NCI-H510A (cell line): ENCODE data around the gene SCN3B.
"Not testable (repeated sequence)": the region's sequence is repeated elsewhere in the genome, so short reads cannot be mapped to it uniquely, and the experiment has no call there.

Experiments used
- DNase-seq: peaks from one replicate; lab custom pipeline; 2025; lab: John Stamatoyannopoulos, UW

Gene SCN3B

GRCh38 chr11:123654566-123655081, at the start of gene SCN3B:
TSS of gene SCN3B (minus strand) at chr11:123654624. CDS start at chr11:123653801, 823 bp downstream.
- peak; percentile 38 for DNase-seq

- DNase-seq = no peak
Observed at GRCh38 chr11:123702696-123703095, 48.3 kb upstream of the SCN3B start.

- DNase-seq = no peak
Observed at GRCh38 chr11:123702139-123702538, 47.7 kb upstream of the SCN3B start.

GRCh38 chr11:123700772-123701171, 46.3 kb upstream of the SCN3B start:
- no peak for DNase-seq

GRCh38 chr11:123698546-123699127, 44.2 kb upstream of the SCN3B start:
- DNase-seq = no peak

GRCh38 chr11:123696183-123696582, 41.8 kb upstream of the SCN3B start:
- DNase-seq = no peak

GRCh38 chr11:123695231-123695630, 40.8 kb upstream of the SCN3B start:
- no peak for DNase-seq

- no peak for DNase-seq
Observed at GRCh38 chr11:123694551-123694950, 40.1 kb upstream of the SCN3B start.

- DNase-seq = no peak
Observed at GRCh38 chr11:123692961-123693360, 38.5 kb upstream of the SCN3B start.

GRCh38 chr11:123690485-123690884, 36.1 kb upstream of the SCN3B start:
- DNase-seq = no peak

- no peak for DNase-seq
Observed at GRCh38 chr11:123684601-123685000, 30.2 kb upstream of the SCN3B start.

GRCh38 chr11:123683428-123684170, 29.2 kb upstream of the SCN3B start:
- DNase-seq = no peak

- no peak for DNase-seq
Observed at GRCh38 chr11:123682696-123683410, 28.4 kb upstream of the SCN3B start.

- DNase-seq = no peak
Observed at GRCh38 chr11:123681030-123681429, 26.6 kb upstream of the SCN3B start.

GRCh38 chr11:123678246-123678645, 23.8 kb upstream of the SCN3B start:
- DNase-seq = no peak

- no peak for DNase-seq
Observed at GRCh38 chr11:123677510-123677909, 23.1 kb upstream of the SCN3B start.

- no peak for DNase-seq
Observed at GRCh38 chr11:123674297-123674696, 19.9 kb upstream of the SCN3B start.

GRCh38 chr11:123672568-123672967, 18.1 kb upstream of the SCN3B start:
- no peak for DNase-seq

- no peak for DNase-seq
Observed at GRCh38 chr11:123671534-123671933, 17.1 kb upstream of the SCN3B start.

GRCh38 chr11:123670081-123670480, 15.7 kb upstream of the SCN3B start:
- DNase-seq = no peak

GRCh38 chr11:123665306-123665705, 10.9 kb upstream of the SCN3B start:
- no peak for DNase-seq

- not testable (repeated sequence) for DNase-seq
Observed at GRCh38 chr11:123659965-123660364, 5.5 kb upstream of the SCN3B start.

GRCh38 chr11:123659311-123659710, 4.9 kb upstream of the SCN3B start:
- no peak for DNase-seq
